GM21717 (cell line): Measurements from ENCODE around the gene ESRRG.

Experiments
- ATAC-seq: cut with Tn5 transposase; IDR thresholded peaks from one replicate; pipeline ENCODE4 v1.9.1; 2021; ENCODE audit warnings: mild to moderate bottlenecking, moderate library complexity; ENCODE audit not compliant: unreplicated experiment

The ESRRG gene

GRCh38 chr1:216457356-216457755 lies 265.9 kb downstream of the ESRRG start:
- ATAC-seq = no peak

- ATAC-seq = no peak
Observed at GRCh38 chr1:216456682-216457081, 266.5 kb downstream of the ESRRG start.

GRCh38 chr1:216453777-216454176 lies 269.5 kb downstream of the ESRRG start:
- no peak for ATAC-seq
